WTC11 (cell line): ENCODE results near the gene DNM3. TPM values are rescaled to one million over a fixed set of nuclear protein-coding genes. Genes with fewer than 3 reads are reported as not detected.

Source experiments
- ATAC-seq: fragments of 200-7000 bp; cut with Tn5 transposase; 2 replicates; pipeline ENCODE4 v1.10.0; 2021; ENCODE audit warnings: mild to moderate bottlenecking, moderate library complexity
- CTCF ChIA-PET: fragments of 300-600 bp; sonication (Branson Sonifier 250); formaldehyde crosslinking; loops from one replicate; lab custom pipeline; 2021; ENCODE audit warnings: antibody characterized with exemption; lab: Charles Lee
- POLR2A ChIA-PET: fragments of 350-600 bp; sonication (Branson Sonifier 250); formaldehyde crosslinking; loops from one replicate; lab custom pipeline; 2021; ENCODE audit warnings: antibody characterized with exemption; lab: Charles Lee
- DNase-seq: peaks from one replicate; pipeline ENCODE4 v3.0.0; 2021; ENCODE audit warnings: low spot score
- H3K27ac Mint-ChIP-seq: 2 replicates; pipeline ENCODE4 v1.8.0; 2021; ENCODE audit warnings: mixed read lengths
- H3K27me3 Mint-ChIP-seq: 2 replicates; pipeline ENCODE4 v1.8.0; 2021; ENCODE audit warnings: low read depth, mild to moderate bottlenecking, moderate library complexity, mixed read lengths
- H3K36me3 Mint-ChIP-seq: 2 replicates; pipeline ENCODE4 v1.8.0; 2021; ENCODE audit warnings: mixed read lengths
- H3K4me1 Mint-ChIP-seq: 2 replicates; pipeline ENCODE4 v1.8.0; 2022; ENCODE audit warnings: mixed read lengths
- H3K4me3 Mint-ChIP-seq: 2 replicates; pipeline ENCODE4 v1.8.0; 2021; ENCODE audit warnings: mild to moderate bottlenecking, moderate library complexity, mixed read lengths
- H3K9me3 Mint-ChIP-seq: 2 replicates; pipeline ENCODE4 v1.8.0; 2021; ENCODE audit warnings: mixed read lengths
- ATF1 ChIP-seq: sonication (generic); formaldehyde crosslinking; IDR thresholded peaks from 2 replicates; pipeline ENCODE4 v1.8.1; 2023; ENCODE audit warnings: mild to moderate bottlenecking, moderate library complexity, missing genetic modification reagents
- GRHL2 ChIP-seq: fragments of 250-450 bp; sonication (Bioruptor Pico); IDR thresholded peaks from 2 replicates; pipeline ENCODE4 v1.8.0; 2022; ENCODE audit warnings: mild to moderate bottlenecking, moderate library complexity; ENCODE audit not compliant: insufficient replicate concordance, severe bottlenecking
- MXD4 ChIP-seq: fragments of 250-450 bp; sonication (Bioruptor Pico); IDR thresholded peaks from 2 replicates; pipeline ENCODE4 v1.8.0; 2021; ENCODE audit warnings: mild to moderate bottlenecking, moderate library complexity, borderline replicate concordance
- NFE2L1 ChIP-seq: sonication (generic); formaldehyde crosslinking; IDR thresholded peaks from 2 replicates; pipeline ENCODE4 v1.8.1; 2023; ENCODE audit warnings: missing genetic modification reagents
- NFYB ChIP-seq: sonication (generic); formaldehyde crosslinking; conservative IDR thresholded peaks from 2 replicates; pipeline ENCODE4 v1.8.0; 2022; ENCODE audit warnings: low read depth, missing genetic modification reagents
- OVOL2 ChIP-seq: fragments of 250-450 bp; sonication (Bioruptor Pico); IDR thresholded peaks from 2 replicates; pipeline ENCODE4 v1.9.0; 2021; ENCODE audit warnings: mild to moderate bottlenecking, borderline replicate concordance
- PRDM15 ChIP-seq: sonication (generic); formaldehyde crosslinking; IDR thresholded peaks from 2 replicates; pipeline ENCODE4 v1.8.0; 2022; ENCODE audit warnings: missing genetic modification reagents
- PREB ChIP-seq: sonication (generic); formaldehyde crosslinking; IDR thresholded peaks from 2 replicates; pipeline ENCODE4 v1.8.1; 2022; ENCODE audit warnings: mild to moderate bottlenecking, missing genetic modification reagents, moderate library complexity, borderline replicate concordance
- SMAD4 ChIP-seq: sonication (generic); formaldehyde crosslinking; IDR thresholded peaks from 2 replicates; pipeline ENCODE4 v1.8.0; 2022; ENCODE audit warnings: mild to moderate bottlenecking, missing genetic modification reagents
- SP1 ChIP-seq: sonication (generic); formaldehyde crosslinking; conservative IDR thresholded peaks from 2 replicates; pipeline ENCODE4 v1.8.1; 2022; ENCODE audit warnings: missing genetic modification reagents
- ZNF232 ChIP-seq: sonication (generic); formaldehyde crosslinking; IDR thresholded peaks from 2 replicates; pipeline ENCODE4 v1.8.0; 2022; ENCODE audit warnings: mild to moderate bottlenecking, missing genetic modification reagents
- ZNF317 ChIP-seq: sonication (generic); formaldehyde crosslinking; IDR thresholded peaks from 2 replicates; pipeline ENCODE4 v1.8.1; 2023; ENCODE audit warnings: low read depth, mild to moderate bottlenecking, moderate library complexity, missing genetic modification reagents, borderline replicate concordance
- ZNF512 ChIP-seq: sonication (generic); formaldehyde crosslinking; IDR thresholded peaks from 2 replicates; pipeline ENCODE4 v1.8.1; 2022; ENCODE audit warnings: missing genetic modification reagents, borderline replicate concordance
- ZSCAN18 ChIP-seq: fragments of 250-450 bp; sonication (Bioruptor Pico); IDR thresholded peaks from 2 replicates; pipeline ENCODE4 v2.1.2; 2022; ENCODE audit warnings: mild to moderate bottlenecking, moderate library complexity
- total RNA-seq: library from RNA; stranded (reverse); gene quantifications from 3 replicates; pipeline ENCODE4 v1.2.3, GENCODE V29; 2021
- TF ChIP-seq, protein P1 (sequence below): fragments of 250-450 bp; sonication (Bioruptor Pico); IDR thresholded peaks from 2 replicates; pipeline ENCODE4 v1.9.0; 2021; ENCODE audit warnings: mild to moderate bottlenecking
- TF ChIP-seq, protein P2 (sequence below): sonication (generic); formaldehyde crosslinking; IDR thresholded peaks from 2 replicates; pipeline ENCODE4 v1.8.0; 2022; ENCODE audit warnings: mild to moderate bottlenecking, missing genetic modification reagents
- TF ChIP-seq, protein P3 (sequence below): sonication (generic); formaldehyde crosslinking; IDR thresholded peaks from 2 replicates; pipeline ENCODE4 v1.8.1; 2023; ENCODE audit warnings: mild to moderate bottlenecking, missing genetic modification reagents, borderline replicate concordance
- TF ChIP-seq, protein P4 (sequence below): sonication (generic); formaldehyde crosslinking; IDR thresholded peaks from 2 replicates; pipeline ENCODE4 v1.8.1; 2022; ENCODE audit warnings: low read depth, mild to moderate bottlenecking, moderate library complexity, missing genetic modification reagents, borderline replicate concordance

The DNM3 gene
- total RNA-seq, 1 experiment from 2014 or later, result 1.9 TPM

GRCh38 chr1:172155766-172156165 lies 314.5 kb downstream of the DNM3 start:
- DNase-seq, result no peak
- TF ChIP-seq NFYB (CRISPR knock-in tag), result no peak
- no peak for TF ChIP-seq PRDM15 (CRISPR knock-in tag)
- no peak for TF ChIP-seq ZNF512
- TF ChIP-seq SMAD4, result no peak
- no peak for TF ChIP-seq PREB
- TF ChIP-seq, protein P1, sequence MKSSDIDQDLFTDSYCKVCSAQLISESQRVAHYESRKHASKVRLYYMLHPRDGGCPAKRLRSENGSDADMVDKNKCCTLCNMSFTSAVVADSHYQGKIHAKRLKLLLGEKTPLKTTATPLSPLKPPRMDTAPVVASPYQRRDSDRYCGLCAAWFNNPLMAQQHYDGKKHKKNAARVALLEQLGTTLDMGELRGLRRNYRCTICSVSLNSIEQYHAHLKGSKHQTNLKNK (CRISPR knock-in tag), result no peak
- TF ChIP-seq NFE2L1, result no peak
- no peak for TF ChIP-seq GRHL2
- TF ChIP-seq ZNF317, result no peak
- TF ChIP-seq ZNF232, result no peak
- TF ChIP-seq, all 79 proteins: peak for 0
- Mint-ChIP-seq H3K4me1 (no peaks in the 10 kb centered on the region), H3K27me3 (no peaks in the 10 kb centered on the region), H3K4me3 (no peak overlapping the region), H3K9me3 (peaks cover 7% of the 10 kb centered on the region; the same call in 1 of the 2 replicates), H3K36me3 (no peaks in the 10 kb centered on the region), H3K27ac (no peak overlapping the region)
- ChIA-PET CTCF (no interaction called here), POLR2A (no interaction called here)
- ATAC-seq, result no peak

DNA sequence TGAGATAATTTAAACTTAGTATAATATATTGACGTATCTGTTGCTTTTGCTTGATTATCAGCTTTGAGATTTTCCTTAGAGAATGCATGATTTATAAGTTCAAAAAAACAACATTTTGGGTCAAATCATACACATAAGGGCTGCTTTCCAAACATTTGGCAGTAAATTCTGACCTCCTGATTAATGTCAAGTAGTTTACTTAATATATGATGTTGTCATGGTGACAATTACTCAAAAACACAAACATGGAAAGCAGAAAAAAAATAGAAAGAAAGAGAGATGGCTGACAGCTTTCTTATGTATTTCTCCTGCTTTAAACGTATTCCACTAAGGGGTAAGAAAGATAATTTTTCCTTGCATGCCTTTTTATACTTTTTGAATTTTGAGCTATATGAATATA lies 320.9 kb downstream of the DNM3 start:
- ATAC-seq (no peak), DNase-seq (no peak)
- Mint-ChIP-seq H3K4me1 (no peaks in the 10 kb centered on the region), H3K4me3 (no peak overlapping the region), H3K9me3 (0 out of 2 replicates have a peak, but pooled peaks cover 5% of the 10 kb centered on the region), H3K27ac (no peak overlapping the region), H3K27me3 (no peaks in the 10 kb centered on the region), H3K36me3 (no peaks in the 10 kb centered on the region)
- ChIA-PET POLR2A (no interaction called here), CTCF (no interaction called here)
- TF ChIP-seq ATF1 (CRISPR knock-in tag), result no peak
- no peak for TF ChIP-seq MXD4 (CRISPR knock-in tag)
- no peak for TF ChIP-seq OVOL2
- TF ChIP-seq NFYB (CRISPR knock-in tag), result no peak
- TF ChIP-seq, protein P2, sequence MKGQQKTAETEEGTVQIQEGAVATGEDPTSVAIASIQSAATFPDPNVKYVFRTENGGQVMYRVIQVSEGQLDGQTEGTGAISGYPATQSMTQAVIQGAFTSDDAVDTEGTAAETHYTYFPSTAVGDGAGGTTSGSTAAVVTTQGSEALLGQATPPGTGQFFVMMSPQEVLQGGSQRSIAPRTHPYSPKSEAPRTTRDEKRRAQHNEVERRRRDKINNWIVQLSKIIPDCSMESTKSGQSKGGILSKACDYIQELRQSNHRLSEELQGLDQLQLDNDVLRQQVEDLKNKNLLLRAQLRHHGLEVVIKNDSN (CRISPR knock-in tag), result no peak
- TF ChIP-seq, protein P3, sequence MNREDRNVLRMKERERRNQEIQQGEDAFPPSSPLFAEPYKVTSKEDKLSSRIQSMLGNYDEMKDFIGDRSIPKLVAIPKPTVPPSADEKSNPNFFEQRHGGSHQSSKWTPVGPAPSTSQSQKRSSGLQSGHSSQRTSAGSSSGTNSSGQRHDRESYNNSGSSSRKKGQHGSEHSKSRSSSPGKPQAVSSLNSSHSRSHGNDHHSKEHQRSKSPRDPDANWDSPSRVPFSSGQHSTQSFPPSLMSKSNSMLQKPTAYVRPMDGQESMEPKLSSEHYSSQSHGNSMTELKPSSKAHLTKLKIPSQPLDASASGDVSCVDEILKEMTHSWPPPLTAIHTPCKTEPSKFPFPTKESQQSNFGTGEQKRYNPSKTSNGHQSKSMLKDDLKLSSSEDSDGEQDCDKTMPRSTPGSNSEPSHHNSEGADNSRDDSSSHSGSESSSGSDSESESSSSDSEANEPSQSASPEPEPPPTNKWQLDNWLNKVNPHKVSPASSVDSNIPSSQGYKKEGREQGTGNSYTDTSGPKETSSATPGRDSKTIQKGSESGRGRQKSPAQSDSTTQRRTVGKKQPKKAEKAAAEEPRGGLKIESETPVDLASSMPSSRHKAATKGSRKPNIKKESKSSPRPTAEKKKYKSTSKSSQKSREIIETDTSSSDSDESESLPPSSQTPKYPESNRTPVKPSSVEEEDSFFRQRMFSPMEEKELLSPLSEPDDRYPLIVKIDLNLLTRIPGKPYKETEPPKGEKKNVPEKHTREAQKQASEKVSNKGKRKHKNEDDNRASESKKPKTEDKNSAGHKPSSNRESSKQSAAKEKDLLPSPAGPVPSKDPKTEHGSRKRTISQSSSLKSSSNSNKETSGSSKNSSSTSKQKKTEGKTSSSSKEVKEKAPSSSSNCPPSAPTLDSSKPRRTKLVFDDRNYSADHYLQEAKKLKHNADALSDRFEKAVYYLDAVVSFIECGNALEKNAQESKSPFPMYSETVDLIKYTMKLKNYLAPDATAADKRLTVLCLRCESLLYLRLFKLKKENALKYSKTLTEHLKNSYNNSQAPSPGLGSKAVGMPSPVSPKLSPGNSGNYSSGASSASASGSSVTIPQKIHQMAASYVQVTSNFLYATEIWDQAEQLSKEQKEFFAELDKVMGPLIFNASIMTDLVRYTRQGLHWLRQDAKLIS (CRISPR knock-in tag), result no peak
- no peak for TF ChIP-seq SP1 (CRISPR knock-in tag)
- TF ChIP-seq, protein P1 (CRISPR knock-in tag), result no peak
- no peak for TF ChIP-seq ZNF512
- no peak for TF ChIP-seq ZSCAN18
- TF ChIP-seq, protein P4, sequence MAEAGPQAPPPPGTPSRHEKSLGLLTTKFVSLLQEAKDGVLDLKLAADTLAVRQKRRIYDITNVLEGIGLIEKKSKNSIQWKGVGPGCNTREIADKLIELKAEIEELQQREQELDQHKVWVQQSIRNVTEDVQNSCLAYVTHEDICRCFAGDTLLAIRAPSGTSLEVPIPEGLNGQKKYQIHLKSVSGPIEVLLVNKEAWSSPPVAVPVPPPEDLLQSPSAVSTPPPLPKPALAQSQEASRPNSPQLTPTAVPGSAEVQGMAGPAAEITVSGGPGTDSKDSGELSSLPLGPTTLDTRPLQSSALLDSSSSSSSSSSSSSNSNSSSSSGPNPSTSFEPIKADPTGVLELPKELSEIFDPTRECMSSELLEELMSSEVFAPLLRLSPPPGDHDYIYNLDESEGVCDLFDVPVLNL (CRISPR knock-in tag), result no peak
